UCSD-AML1 (cell line): ENCODE results near the gene GRIK5.

ENCODE experiments used
- DNase-seq: peaks from one replicate; lab custom pipeline; 2025; ENCODE audit not compliant: unreplicated experiment; lab: John Stamatoyannopoulos, UW

GRIK5 gene

GRCh38 chr19:42078538-42079275, 8.7 kb upstream of the GRIK5 start:
- no peak for DNase-seq

- no peak for DNase-seq
Observed at GRCh38 chr19:42078058-42078457, 8.1 kb upstream of the GRIK5 start.

GRCh38 chr19:42076380-42076944, 6.5 kb upstream of the GRIK5 start:
- no peak for DNase-seq

GRCh38 chr19:42075616-42076379, 5.8 kb upstream of the GRIK5 start, which contains the start of gene ZNF574:
Gene ZNF574 (plus strand): TSS chr19:42076166. CDS start chr19:42078607, 2,441 bp downstream.
- DNase-seq = peak; percentile 99

GRCh38 chr19:42075364-42075615, 5.3 kb upstream of the GRIK5 start:
- no peak for DNase-seq

GRCh38 chr19:42074513-42075363, 4.7 kb upstream of the GRIK5 start:
- peak; percentile 28 for DNase-seq

GRCh38 chr19:42071247-42071646, 1.2 kb upstream of the GRIK5 start:
- no peak for DNase-seq

- DNase-seq = peak; percentile 46
Observed at GRCh38 chr19:42068756-42069571, 1.0 kb downstream of the GRIK5 start.

- DNase-seq = no peak
Observed at GRCh38 chr19:42068361-42068755, 1.6 kb downstream of the GRIK5 start.

GRCh38 chr19:42067315-42067888, 2.6 kb downstream of the GRIK5 start:
- no peak for DNase-seq

- no peak for DNase-seq
Observed at GRCh38 chr19:42066075-42066754, 3.8 kb downstream of the GRIK5 start.

GRCh38 chr19:42065511-42065910, 4.5 kb downstream of the GRIK5 start:
- DNase-seq = no peak

- DNase-seq = no peak
Observed at GRCh38 chr19:42065051-42065450, 5.0 kb downstream of the GRIK5 start.

- no peak for DNase-seq
Observed at GRCh38 chr19:42064432-42064831, 5.6 kb downstream of the GRIK5 start.

- DNase-seq = no peak
Observed at GRCh38 chr19:42062381-42062780, 7.6 kb downstream of the GRIK5 start.

GRCh38 chr19:42060117-42060516, 9.9 kb downstream of the GRIK5 start:
- DNase-seq = no peak

GRCh38 chr19:42059196-42059595, 10.8 kb downstream of the GRIK5 start:
- DNase-seq = no peak

GRCh38 chr19:42057846-42058245, 12.2 kb downstream of the GRIK5 start:
- no peak for DNase-seq

GRCh38 chr19:42054205-42054604, 15.8 kb downstream of the GRIK5 start:
- DNase-seq = no peak
